Loucy (cell line): ENCODE results near the gene PRPF40B.

Source experiments
- H2AFZ ChIP-seq: fragments of 200-600 bp; sonication (generic); 2 replicates; pipeline ENCODE4 v1.6.0; 2016; ENCODE audit warnings: antibody characterized with exemption, mild to moderate bottlenecking, low read length, moderate library complexity
- H3F3A ChIP-seq: fragments of 200-600 bp; 2 replicates; pipeline ENCODE4 v1.6.0; 2016; ENCODE audit warnings: antibody characterized with exemption, low read depth, mild to moderate bottlenecking
- H3K27me3 ChIP-seq: fragments of 200-600 bp; sonication (generic); 2 replicates; pipeline ENCODE4 v1.6.1; 2014; ENCODE audit warnings: low read length, mild to moderate bottlenecking; ENCODE audit not compliant: insufficient read depth, poor library complexity, severe bottlenecking
- H3K36me3 ChIP-seq: fragments of 200-600 bp; sonication (generic); 2 replicates; pipeline ENCODE4 v1.6.1; 2016; ENCODE audit warnings: low read length; ENCODE audit not compliant: insufficient read depth
- H3K4me1 ChIP-seq: fragments of 200-600 bp; sonication (generic); 2 replicates; pipeline ENCODE4 v1.5.1; 2014; ENCODE audit warnings: low read length, mild to moderate bottlenecking; ENCODE audit not compliant: insufficient read depth, poor library complexity, severe bottlenecking
- H3K4me2 ChIP-seq: fragments of 200-600 bp; sonication (generic); 2 replicates; pipeline ENCODE4 v1.6.0; 2014; ENCODE audit warnings: antibody characterized with exemption, low read length, low read depth, mild to moderate bottlenecking; ENCODE audit not compliant: poor library complexity, severe bottlenecking
- H3K4me3 ChIP-seq: fragments of 200-600 bp; sonication (generic); 2 replicates; pipeline ENCODE4 v1.5.1; 2014; ENCODE audit warnings: low read length, mild to moderate bottlenecking, mixed read lengths; ENCODE audit not compliant: poor library complexity, severe bottlenecking
- H3K79me2 ChIP-seq: fragments of 200-600 bp; sonication (generic); 2 replicates; pipeline ENCODE4 v1.6.1; 2014; ENCODE audit warnings: low read length; ENCODE audit not compliant: insufficient read depth
- H3K9ac ChIP-seq: fragments of 200-600 bp; sonication (generic); 2 replicates; pipeline ENCODE4 v1.6.0; 2014; ENCODE audit warnings: mild to moderate bottlenecking, low read depth, low read length, moderate library complexity; ENCODE audit not compliant: poor library complexity, severe bottlenecking
- H3K9me2 ChIP-seq: fragments of 200-600 bp; sonication (generic); replicated peaks from 2 replicates; pipeline ENCODE4 v1.6.1; 2016; ENCODE audit warnings: low read depth, low read length, mixed read lengths
- H3K9me3 ChIP-seq: fragments of 200-600 bp; sonication (generic); 2 replicates; pipeline ENCODE4 v1.6.1; 2014; ENCODE audit warnings: mild to moderate bottlenecking, antibody characterized with exemption, low read length, low read depth; ENCODE audit not compliant: insufficient read depth
- H4K20me1 ChIP-seq: fragments of 200-600 bp; sonication (generic); 2 replicates; pipeline ENCODE4 v1.6.0; 2014; ENCODE audit warnings: antibody characterized with exemption, low read length, mild to moderate bottlenecking; ENCODE audit not compliant: insufficient read depth, poor library complexity, severe bottlenecking
- EZH2phosphoT487 ChIP-seq: fragments of 200-600 bp; IDR thresholded peaks from 2 replicates; pipeline ENCODE4 v1.6.1; 2018; ENCODE audit warnings: antibody characterized with exemption, mild to moderate bottlenecking, moderate library complexity, borderline replicate concordance
- TF ChIP-seq, protein P1 (sequence below): fragments of 200-600 bp; sonication (generic); conservative IDR thresholded peaks from 2 replicates; pipeline ENCODE4 v1.5.1; 2014; ENCODE audit warnings: mild to moderate bottlenecking, antibody characterized with exemption, low read length

PRPF40B gene

DNA sequence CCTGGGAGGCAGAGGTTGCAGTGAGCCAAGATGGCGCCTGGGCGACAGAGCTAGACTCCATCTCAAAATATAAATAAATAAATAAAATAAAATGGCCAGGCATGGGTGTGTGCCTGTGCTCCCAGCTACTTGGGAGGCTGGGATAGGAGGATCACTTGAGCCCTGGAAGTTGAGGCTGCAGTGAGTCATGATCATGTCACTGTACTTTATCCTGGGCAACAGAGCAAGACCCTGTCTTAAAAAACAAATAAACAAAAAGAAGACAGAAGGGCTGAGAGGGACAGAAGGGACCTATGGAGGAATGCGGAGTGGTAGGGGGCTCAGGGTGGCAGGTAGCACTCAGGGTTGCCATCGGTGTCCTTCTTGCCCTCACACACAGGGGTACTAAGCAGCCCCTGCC lies 40.8 kb downstream of the PRPF40B start:
- H3K4me3 ChIP-seq, result peak overlapping the region; percentile 10
- H4K20me1 ChIP-seq, result no peaks in the 10 kb centered on the region
- H2AFZ ChIP-seq, result no peak overlapping the region
- peaks cover 10% of the 10 kb centered on the region; the same call in 1 of the 2 replicates for H3K36me3 ChIP-seq
- peak overlapping the region; percentile 76 for H3K9ac ChIP-seq
- H3K9me3 ChIP-seq, result no peaks in the 10 kb centered on the region
- peak overlapping the region; percentile 93 for H3K4me2 ChIP-seq
- H3K9me2 ChIP-seq, result no peaks in the 10 kb centered on the region
- TF ChIP-seq, protein P1, sequence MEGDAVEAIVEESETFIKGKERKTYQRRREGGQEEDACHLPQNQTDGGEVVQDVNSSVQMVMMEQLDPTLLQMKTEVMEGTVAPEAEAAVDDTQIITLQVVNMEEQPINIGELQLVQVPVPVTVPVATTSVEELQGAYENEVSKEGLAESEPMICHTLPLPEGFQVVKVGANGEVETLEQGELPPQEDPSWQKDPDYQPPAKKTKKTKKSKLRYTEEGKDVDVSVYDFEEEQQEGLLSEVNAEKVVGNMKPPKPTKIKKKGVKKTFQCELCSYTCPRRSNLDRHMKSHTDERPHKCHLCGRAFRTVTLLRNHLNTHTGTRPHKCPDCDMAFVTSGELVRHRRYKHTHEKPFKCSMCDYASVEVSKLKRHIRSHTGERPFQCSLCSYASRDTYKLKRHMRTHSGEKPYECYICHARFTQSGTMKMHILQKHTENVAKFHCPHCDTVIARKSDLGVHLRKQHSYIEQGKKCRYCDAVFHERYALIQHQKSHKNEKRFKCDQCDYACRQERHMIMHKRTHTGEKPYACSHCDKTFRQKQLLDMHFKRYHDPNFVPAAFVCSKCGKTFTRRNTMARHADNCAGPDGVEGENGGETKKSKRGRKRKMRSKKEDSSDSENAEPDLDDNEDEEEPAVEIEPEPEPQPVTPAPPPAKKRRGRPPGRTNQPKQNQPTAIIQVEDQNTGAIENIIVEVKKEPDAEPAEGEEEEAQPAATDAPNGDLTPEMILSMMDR, result no peak
- TF ChIP-seq EZH2phosphoT487, result no peak
- peaks cover 51% of the 10 kb centered on the region for H3K79me2 ChIP-seq
- H3F3A ChIP-seq, result no peaks in the 10 kb centered on the region; the same call in 1 of the 2 replicates
- H3K27me3 ChIP-seq, result no peaks in the 10 kb centered on the region
- H3K4me1 ChIP-seq, result peaks cover 79% of the 10 kb centered on the region

DNA sequence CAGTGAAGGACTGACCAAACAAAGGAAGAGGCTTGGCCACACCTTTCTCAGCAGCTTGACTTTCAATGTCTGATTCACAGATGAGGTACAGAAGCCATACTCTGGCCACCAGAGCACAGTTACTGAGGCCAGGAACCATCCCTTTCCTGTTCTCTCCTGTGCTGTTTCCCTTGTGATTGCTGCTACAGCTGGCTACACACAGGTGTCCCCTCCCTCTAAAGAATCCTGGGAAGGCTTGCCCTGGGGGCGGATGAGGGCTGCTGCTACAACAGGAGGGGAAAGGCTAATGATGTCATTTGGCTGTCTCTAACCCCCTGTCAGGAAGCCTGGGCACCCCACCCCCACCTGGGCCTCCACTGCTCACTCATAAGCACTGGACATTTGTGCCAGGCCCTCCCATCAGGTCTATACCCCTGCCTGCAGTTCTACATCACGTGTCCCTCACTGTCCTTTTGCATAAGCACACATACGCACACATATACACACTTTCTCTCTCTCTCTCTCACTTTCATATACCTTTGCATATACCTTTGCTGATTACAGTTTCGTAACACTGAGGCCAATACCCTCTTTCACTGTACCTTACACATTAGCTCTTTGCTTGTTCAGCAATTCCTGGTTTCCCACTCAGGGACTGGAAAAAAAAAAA lies 41.4 kb downstream of the PRPF40B start:
- Histone ChIP-seq H3K4me2 (peak overlapping the region; percentile 93), H4K20me1 (no peaks in the 10 kb centered on the region), H2AFZ (no peak overlapping the region), H3K9ac (peak overlapping the region; percentile 76), H3K4me1 (peaks cover 83% of the 10 kb centered on the region), H3K79me2 (peaks cover 56% of the 10 kb centered on the region), H3K36me3 (peaks cover 10% of the 10 kb centered on the region; the same call in 1 of the 2 replicates), H3F3A (no peaks in the 10 kb centered on the region; the same call in 1 of the 2 replicates), H3K27me3 (no peaks in the 10 kb centered on the region), H3K9me2 (no peaks in the 10 kb centered on the region), H3K4me3 (peak overlapping the region; percentile 10), H3K9me3 (no peaks in the 10 kb centered on the region)
- TF ChIP-seq EZH2phosphoT487, result no peak
- TF ChIP-seq, protein P1, result no peak

DNA sequence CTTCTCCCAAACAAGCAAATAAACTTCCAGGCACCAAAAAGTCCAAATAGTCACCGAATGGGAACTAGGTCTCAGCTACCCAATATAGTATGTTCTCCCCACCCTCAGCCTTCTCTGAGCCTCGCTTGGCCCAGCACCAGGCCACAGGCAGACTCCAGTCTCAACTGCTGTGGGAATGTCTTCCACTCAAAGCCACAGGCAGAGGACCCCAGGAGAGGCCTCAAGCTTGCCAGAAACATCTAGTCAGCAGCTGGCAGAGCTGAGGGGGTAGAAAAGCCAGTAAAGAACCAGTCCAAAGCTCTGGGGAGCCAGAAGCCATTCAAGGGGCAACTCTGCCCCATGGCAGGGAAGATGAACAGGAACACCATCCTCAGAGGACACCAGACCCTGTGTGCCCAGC lies 42.0 kb downstream of the PRPF40B start:
- H3K9me3 ChIP-seq, result no peaks in the 10 kb centered on the region
- no peaks in the 10 kb centered on the region for H3K27me3 ChIP-seq
- peak overlapping the region; percentile 76 for H3K9ac ChIP-seq
- H3K4me2 ChIP-seq, result peak overlapping the region; percentile 93
- H3F3A ChIP-seq, result no peaks in the 10 kb centered on the region; the same call in 1 of the 2 replicates
- TF ChIP-seq, protein P1, result no peak
- TF ChIP-seq EZH2phosphoT487, result no peak
- H3K79me2 ChIP-seq, result peaks cover 63% of the 10 kb centered on the region
- H4K20me1 ChIP-seq, result no peaks in the 10 kb centered on the region
- no peak overlapping the region for H3K4me3 ChIP-seq
- peaks cover 89% of the 10 kb centered on the region for H3K4me1 ChIP-seq
- H3K36me3 ChIP-seq, result peaks cover 10% of the 10 kb centered on the region; the same call in 1 of the 2 replicates
- H2AFZ ChIP-seq, result no peak overlapping the region
- H3K9me2 ChIP-seq, result no peaks in the 10 kb centered on the region
